ENCODE measurements around the gene LMBR1.

GRCh38 chr7:156827587-156828203, 65.3 kb downstream of the LMBR1 start:
- TF ChIP-seq CTCF (IDR thresholded peaks at IDR 0.05; ENCODE audit: low read depth, low read length, poor library complexity, severe bottlenecking) (peak; percentile 44), EZH2phosphoT487 (IDR thresholded peaks at IDR 0.05; ENCODE audit: borderline replicate concordance, low read length) (no peak)

Measured in DOHH2 (cell line).